HT-29 (cell line): ENCODE data around the gene WDR5. TPM values are rescaled to one million over a fixed set of nuclear protein-coding genes. Genes with fewer than 3 reads are reported as not detected.

Experiments
- DNase-seq: peaks from one replicate; pipeline ENCODE4 v3.0.0-alpha.2; 2015; ENCODE audit warnings: low spot score
- total RNA-seq: library from RNA; depleted of rRNA; stranded (reverse); fragments of >200 nt; shearing (Covaris generic); gene quantifications from 2 replicates; pipeline ENCODE4 v1.2.3, GENCODE V29; 2014

WDR5 gene
- total RNA-seq, 1 experiment from 2014 or later, result 37.3 TPM

- DNase-seq, result no peak
These were observed 37.5 kb downstream of the WDR5 start for GRCh38 chr9:134173127-134174072.

- no peak for DNase-seq
These were observed 38.2 kb downstream of the WDR5 start for GRCh38 chr9:134174073-134174449.

- DNase-seq, result no peak
These were observed 38.8 kb downstream of the WDR5 start for GRCh38 chr9:134174526-134175290.

- DNase-seq, result no peak
These were observed 39.5 kb downstream of the WDR5 start for GRCh38 chr9:134175291-134175807.

GRCh38 chr9:134175808-134176598 is 40.1 kb downstream of the WDR5 start:
- DNase-seq, result no peak

- no peak for DNase-seq
These were observed 40.7 kb downstream of the WDR5 start for GRCh38 chr9:134176599-134176968.

GRCh38 chr9:134177186-134177585 is 41.3 kb downstream of the WDR5 start:
- no peak for DNase-seq

- no peak for DNase-seq
These were observed 41.9 kb downstream of the WDR5 start for GRCh38 chr9:134177624-134178393.

GRCh38 chr9:134178394-134178767 is 42.5 kb downstream of the WDR5 start:
- no peak for DNase-seq

GRCh38 chr9:134178768-134179551 is 43.1 kb downstream of the WDR5 start:
- DNase-seq, result no peak

- no peak for DNase-seq
These were observed 43.7 kb downstream of the WDR5 start for GRCh38 chr9:134179595-134179917.

GRCh38 chr9:134179918-134180785 is 44.3 kb downstream of the WDR5 start:
- no peak for DNase-seq

- no peak for DNase-seq
These were observed 45.1 kb downstream of the WDR5 start for GRCh38 chr9:134180786-134181647.

GRCh38 chr9:134181648-134182034 is 45.8 kb downstream of the WDR5 start:
- DNase-seq, result no peak

- no peak for DNase-seq
These were observed 46.7 kb downstream of the WDR5 start for GRCh38 chr9:134182554-134183085.

GRCh38 chr9:134185536-134186011 is 49.7 kb downstream of the WDR5 start:
- no peak for DNase-seq

- DNase-seq, result no peak
These were observed 50.7 kb downstream of the WDR5 start for GRCh38 chr9:134186471-134187109.
